ENCODE measurements around the gene PAPOLA. TPM values are rescaled to one million over a fixed set of nuclear protein-coding genes. Genes with fewer than 3 reads are reported as not detected.

PAPOLA gene
- total RNA-seq, 1 donor from 2014 or later = 64.2 TPM

- no peak for DNase-seq (ENCODE audit: low spot score in 2 of 2)
- H3K9me3 ChIP-seq = no peaks in the 10 kb centered on the region
- H3K4me3 ChIP-seq = no peak overlapping the region
- H3K36me3 ChIP-seq = no peaks in the 10 kb centered on the region
- no peak overlapping the region for H3K27ac ChIP-seq
- no peak for TF ChIP-seq CTCF (IDR thresholded peaks at IDR 0.05)
- intact Hi-C loops (cut with DNase I) = no loop called here
- no peaks in the 10 kb centered on the region for H3K4me1 ChIP-seq
- H3K27me3 ChIP-seq = no peaks in the 10 kb centered on the region
These were observed 80.8 kb downstream of the PAPOLA start for GRCh38 chr14:96582995-96583394.

- H3K36me3 ChIP-seq = no peaks in the 10 kb centered on the region
- no peak for TF ChIP-seq CTCF (IDR thresholded peaks at IDR 0.05)
- no peak overlapping the region for H3K4me3 ChIP-seq
- no peak for DNase-seq (ENCODE audit: low spot score in 2 of 2)
- H3K27ac ChIP-seq = no peak overlapping the region
- H3K9me3 ChIP-seq = no peaks in the 10 kb centered on the region
- intact Hi-C loops (cut with DNase I) = no loop called here
- H3K4me1 ChIP-seq = no peaks in the 10 kb centered on the region
- H3K27me3 ChIP-seq = no peaks in the 10 kb centered on the region
These were observed 81.4 kb downstream of the PAPOLA start for GRCh38 chr14:96583569-96584041.

GRCh38 chr14:96584199-96584906, 82.2 kb downstream of the PAPOLA start:
- Histone ChIP-seq H3K27ac (no peak overlapping the region), H3K27me3 (no peaks in the 10 kb centered on the region), H3K4me1 (no peaks in the 10 kb centered on the region), H3K4me3 (no peak overlapping the region), H3K36me3 (no peaks in the 10 kb centered on the region), H3K9me3 (no peaks in the 10 kb centered on the region)
- intact Hi-C loops (cut with DNase I) = no loop called here
- TF ChIP-seq CTCF (IDR thresholded peaks at IDR 0.05) = no peak
- DNase-seq (ENCODE audit: low spot score in 2 of 2) = no peak

GRCh38 chr14:96584907-96585671, 82.9 kb downstream of the PAPOLA start:
- Histone ChIP-seq H3K36me3 (no peaks in the 10 kb centered on the region), H3K9me3 (no peaks in the 10 kb centered on the region), H3K4me1 (no peaks in the 10 kb centered on the region), H3K4me3 (no peak overlapping the region), H3K27ac (no peak overlapping the region), H3K27me3 (no peaks in the 10 kb centered on the region)
- DNase-seq (ENCODE audit: low spot score in 2 of 2) = no peak
- no peak for TF ChIP-seq CTCF (IDR thresholded peaks at IDR 0.05)
- intact Hi-C loops (cut with DNase I) = no loop called here

- intact Hi-C loops (cut with DNase I) = no loop called here
- H3K27me3 ChIP-seq = no peaks in the 10 kb centered on the region
- H3K36me3 ChIP-seq = no peaks in the 10 kb centered on the region
- DNase-seq (ENCODE audit: low spot score in 2 of 2) = no peak
- H3K4me3 ChIP-seq = no peak overlapping the region
- H3K4me1 ChIP-seq = no peaks in the 10 kb centered on the region
- TF ChIP-seq CTCF (IDR thresholded peaks at IDR 0.05) = no peak
- no peak overlapping the region for H3K27ac ChIP-seq
- no peaks in the 10 kb centered on the region for H3K9me3 ChIP-seq
These were observed 83.5 kb downstream of the PAPOLA start for GRCh38 chr14:96585672-96586013.
